ENCODE measurements around the gene CDC42.
"Not testable (repeated sequence)": the region's sequence is repeated elsewhere in the genome, so short reads cannot be mapped to it uniquely, and the experiment has no call there.

DNA sequence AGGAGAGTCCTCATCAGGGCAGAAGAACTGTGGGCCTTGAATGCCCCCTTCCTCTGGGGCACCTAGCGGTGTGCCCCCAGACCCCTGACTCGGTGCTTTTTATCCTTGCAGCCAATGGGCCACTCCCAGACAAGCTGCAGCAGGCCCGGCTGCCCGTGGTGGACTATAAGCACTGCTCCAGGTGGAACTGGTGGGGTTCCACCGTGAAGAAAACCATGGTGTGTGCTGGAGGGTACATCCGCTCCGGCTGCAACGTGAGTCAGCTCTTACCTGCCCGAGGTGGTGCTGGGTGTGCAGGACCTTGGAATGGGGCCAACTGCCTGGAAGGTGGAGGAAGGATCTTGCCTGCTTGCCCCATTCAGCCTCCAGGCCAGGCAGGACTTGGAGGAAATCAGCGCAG lies 45.2 kb upstream of the CDC42 start:
- not testable (repeated sequence) for TF ChIP-seq CTCF (IDR thresholded peaks at IDR 0.05; ENCODE audit: insufficient read depth, low read depth, low read length); EZH2 (IDR thresholded peaks at IDR 0.05; ENCODE audit: insufficient read depth, low read length)

Measured in astrocyte (in vitro differentiated cells and primary cell).